IMR-90 (cell line): ENCODE measurements around the gene WHRN. TPM values are rescaled to one million over a fixed set of nuclear protein-coding genes. Genes with fewer than 3 reads are reported as not detected.

Source experiments
- ATAC-seq: fragments of 200-7000 bp; cut with Tn5 transposase; 2 replicates; pipeline ENCODE4 v1.9.1; 2020; ENCODE audit warnings: low read depth, mild to moderate bottlenecking, moderate library complexity
- BruUV-seq: library from RNA; stranded (reverse); fragments of 400-500 nt; replicated peaks from 2 replicates; lab custom pipeline; 2021; lab: Mats Ljungman, UMichigan
- CTCF ChIA-PET: fragments of 300-600 bp; formaldehyde crosslinking; extraction: SDS; loops from one replicate; lab custom pipeline; 2021; ENCODE audit warnings: antibody characterized with exemption; lab: Yijun Ruan, JAX
- POLR2A ChIA-PET: fragments of 300-600 bp; sonication (Branson Sonifier 250); formaldehyde crosslinking; loops from one replicate; lab custom pipeline; 2022; ENCODE audit warnings: antibody characterized with exemption; ENCODE audit not compliant: unreplicated experiment; lab: Charles Lee
- DNase-seq: peaks from one replicate; pipeline ENCODE4 v3.0.0; 2013
- H2AFZ ChIP-seq: replicated peaks from 2 replicates; pipeline ENCODE3; 2013; ENCODE audit warnings: low read length, mild to moderate bottlenecking; ENCODE audit not compliant: poor library complexity
- H2AK5ac ChIP-seq: 2 replicates; pipeline ENCODE4 v1.6.1; 2013; ENCODE audit warnings: low read depth, low read length, inconsistent platforms
- H2AK9ac ChIP-seq: replicated peaks from 2 replicates; pipeline ENCODE3; 2013; ENCODE audit warnings: mild to moderate bottlenecking, low read depth, low read length, moderate library complexity; ENCODE audit not compliant: poor library complexity
- H2BK120ac ChIP-seq: 2 replicates; pipeline ENCODE4 v1.6.1; 2013; ENCODE audit warnings: low read depth, low read length, inconsistent platforms
- H2BK15ac ChIP-seq: 3 replicates; pipeline ENCODE4 v1.6.1; 2013; ENCODE audit warnings: low read depth, low read length, inconsistent platforms
- H2BK20ac ChIP-seq: 2 replicates; pipeline ENCODE4 v1.6.1; 2013; ENCODE audit warnings: low read depth, mild to moderate bottlenecking, inconsistent platforms, low read length, moderate library complexity
- H2BK5ac ChIP-seq: 2 replicates; pipeline ENCODE4 v1.6.1; 2013; ENCODE audit warnings: mild to moderate bottlenecking, low read depth, low read length, inconsistent platforms; ENCODE audit not compliant: poor library complexity, severe bottlenecking
- H3K14ac ChIP-seq: replicated peaks from 2 replicates; pipeline ENCODE4 v1.6.1; 2013; ENCODE audit warnings: low read depth, low read length, inconsistent platforms
- H3K18ac ChIP-seq: 2 replicates; pipeline ENCODE4 v1.6.1; 2013; ENCODE audit warnings: low read depth, low read length, control low read depth
- H3K23ac ChIP-seq: 2 replicates; pipeline ENCODE4 v1.6.1; 2013; ENCODE audit warnings: low read depth, low read length, inconsistent platforms
- H3K27ac ChIP-seq: 2 replicates; pipeline ENCODE4 v1.5.1; 2013; ENCODE audit warnings: mild to moderate bottlenecking, control low read depth, low read length; ENCODE audit not compliant: insufficient read depth
- H3K27me3 ChIP-seq: 2 replicates; pipeline ENCODE4 v1.6.1; 2013; ENCODE audit warnings: low read length; ENCODE audit not compliant: control insufficient read depth, insufficient read depth
- H3K36me3 ChIP-seq: 2 replicates; pipeline ENCODE4 v1.6.1; 2013; ENCODE audit warnings: low read length, mixed read lengths; ENCODE audit not compliant: control insufficient read depth, insufficient read depth
- H3K4ac ChIP-seq: 2 replicates; pipeline ENCODE4 v1.6.1; 2013; ENCODE audit warnings: low read depth, low read length, inconsistent platforms
- H3K4me1 ChIP-seq: 2 replicates; pipeline ENCODE4 v1.6.1; 2013; ENCODE audit warnings: low read length, mixed read lengths; ENCODE audit not compliant: control insufficient read depth, insufficient read depth
- H3K4me2 ChIP-seq: 2 replicates; pipeline ENCODE4 v1.6.1; 2013; ENCODE audit warnings: low read depth, mild to moderate bottlenecking, control low read depth, low read length, moderate library complexity
- H3K4me3 ChIP-seq: 2 replicates; pipeline ENCODE4 v1.5.1; 2013; ENCODE audit warnings: low read depth, mild to moderate bottlenecking, control low read depth, low read length, moderate library complexity; ENCODE audit not compliant: insufficient read depth
- H3K56ac ChIP-seq: 2 replicates; pipeline ENCODE4 v1.6.1; 2013; ENCODE audit warnings: low read length, inconsistent platforms; ENCODE audit not compliant: insufficient read depth; ENCODE audit errors: extremely low read depth
- H3K79me1 ChIP-seq, 2 experiments: 2 replicates each; pipeline ENCODE4 v1.6.1; 2013; ENCODE audit warnings: low read length in 2 of 2, inconsistent platforms in 1 of 2, low read depth in 1 of 2
- H3K9ac ChIP-seq: 2 replicates; pipeline ENCODE4 v1.6.1; 2013; ENCODE audit warnings: low read depth, low read length, control low read depth
- H3K9me1 ChIP-seq: 2 replicates; pipeline ENCODE4 v1.6.1; 2013; ENCODE audit warnings: low read length, inconsistent platforms; ENCODE audit not compliant: insufficient read depth
- H3K9me3 ChIP-seq: 2 replicates; pipeline ENCODE4 v1.6.1; 2013; ENCODE audit warnings: low read length; ENCODE audit not compliant: control insufficient read depth, insufficient read depth
- H4K20me1 ChIP-seq: 2 replicates; pipeline ENCODE4 v1.6.1; 2013; ENCODE audit warnings: low read length, inconsistent platforms; ENCODE audit not compliant: insufficient read depth
- H4K5ac ChIP-seq: 2 replicates; pipeline ENCODE4 v1.6.1; 2013; ENCODE audit warnings: mild to moderate bottlenecking, low read depth, low read length, control low read depth
- H4K8ac ChIP-seq, 2 experiments: 2 replicates each; pipeline ENCODE4 v1.6.1; 2013; ENCODE audit warnings: low read depth in 2 of 2, low read length in 2 of 2, control low read depth in 1 of 2, inconsistent platforms in 1 of 2
- H4K91ac ChIP-seq: 2 replicates; pipeline ENCODE4 v1.6.1; 2013; ENCODE audit warnings: low read depth, low read length, inconsistent platforms; ENCODE audit not compliant: insufficient read depth
- BHLHE40 ChIP-seq: fragments of 150-350 bp; IDR thresholded peaks from 2 replicates; pipeline ENCODE4 v1.6.1; 2016; ENCODE audit warnings: mild to moderate bottlenecking, low read depth, low read length
- ELK1 ChIP-seq: fragments of 150-350 bp; IDR thresholded peaks from 2 replicates; pipeline ENCODE4 v1.6.1; 2016; ENCODE audit warnings: low read depth, mild to moderate bottlenecking, low read length, moderate library complexity, borderline replicate concordance
- FOS ChIP-seq: fragments of 150-350 bp; IDR thresholded peaks from 2 replicates; pipeline ENCODE4 v1.6.1; 2016; ENCODE audit warnings: low read depth, low read length
- MAFK ChIP-seq: IDR thresholded peaks from 2 replicates; pipeline ENCODE4 v1.6.1; 2012; ENCODE audit warnings: low read depth, low read length, improper control_type of control experiment
- MXI1 ChIP-seq: IDR thresholded peaks from 2 replicates; pipeline ENCODE4 v1.6.1; 2012; ENCODE audit warnings: low read depth, mild to moderate bottlenecking, low read length, moderate library complexity, borderline replicate concordance
- NFE2L2 ChIP-seq: fragments of 150-350 bp; IDR thresholded peaks from 2 replicates; pipeline ENCODE4 v1.6.1; 2016; ENCODE audit warnings: low read depth, mild to moderate bottlenecking, low read length
- POLR2A ChIP-seq: IDR thresholded peaks from 2 replicates; pipeline ENCODE4 v1.6.1; 2012; ENCODE audit warnings: mild to moderate bottlenecking, low read depth, low read length
- RAD21 ChIP-seq: IDR thresholded peaks from 2 replicates; pipeline ENCODE4 v1.6.1; 2012; ENCODE audit warnings: low read length, improper control_type of control experiment
- WGBS, 2 experiments: methylation state at CpG; one replicate each; pipeline versions ENCODE4 v1.1.5 to v1.1.7; 2013; ENCODE audit warnings: missing lambda C conversion rate in 2 of 2; ENCODE audit not compliant: insufficient read length in 1 of 2; ENCODE audit errors: extremely low coverage in 2 of 2; 5-methylcytosine and 5-hydroxymethylcytosine counted together
- dilution Hi-C: fragments of 300-500 bp; cut with HindIII; formaldehyde crosslinking; loops from one replicate; pipeline ENCODE4 v1.14.3; 2018; ENCODE audit warnings: low sequenced_read_pairs; ENCODE audit not compliant: unreplicated experiment
- in situ Hi-C: fragments of 300-500 bp; cut with MboI; formaldehyde crosslinking; loops from 3 replicates; pipeline ENCODE4 v1.14.3; 2019; ENCODE audit warnings: low sequenced_read_pairs, inconsistent platforms, mixed read lengths
- intact Hi-C: fragments of 100-400 bp; cut with micrococcal nuclease; formaldehyde crosslinking; loops from 2 replicates; pipeline ENCODE4 v1.10.0; 2022
- polyA plus RNA-seq, 3 experiments: library from polyadenylated mRNA; depleted of rRNA; stranded (reverse); fragments of >200 nt; gene quantifications; 2 replicates each; pipeline ENCODE4 v1.2.3, GENCODE V29; 2012; ENCODE audit warnings: low replicate concordance in 1 of 3
- total RNA-seq: library from RNA; depleted of rRNA; stranded (reverse); fragments of >200 nt; gene quantifications from 2 replicates; pipeline ENCODE4 v1.2.3, GENCODE V29; 2012

The WHRN gene
- total and polyA plus RNA-seq, 2 of the 4 experiments (the other 2 are of a cell fraction) = 0.18 to 2.6 TPM

GRCh38 chr9:114499528-114499927 is 5.7 kb downstream of the WHRN start:
- Histone ChIP-seq H2AFZ (no peak overlapping the region), H2AK5ac (no peak overlapping the region), H3K79me1 (no peaks in the 10 kb centered on the region; a peak in 1 of 4 replicates), H3K4ac (no peak overlapping the region), H3K4me1 (peaks cover 11% of the 10 kb centered on the region), H3K36me3 (no peaks in the 10 kb centered on the region), H3K18ac (no peak overlapping the region), H2BK20ac (no peak overlapping the region), H2BK15ac (no peak overlapping the region), H3K56ac (no peak overlapping the region), H4K20me1 (peaks cover 3% of the 10 kb centered on the region; the same call in 1 of the 2 replicates), H3K23ac (no peak overlapping the region), H2BK120ac (no peak overlapping the region), H3K4me3 (no peak overlapping the region), H2BK5ac (no peak overlapping the region), H3K27ac (no peak overlapping the region), H4K91ac (no peak overlapping the region), H3K9me3 (no peaks in the 10 kb centered on the region), H4K8ac (no peak overlapping the region), H3K4me2 (no peak overlapping the region), H3K9ac (no peak overlapping the region), H2AK9ac (no peak overlapping the region), H3K9me1 (peaks cover 5% of the 10 kb centered on the region; the same call in 1 of the 2 replicates), H4K5ac (no peak overlapping the region), H3K27me3 (peaks cover 18% of the 10 kb centered on the region), H3K14ac (no peak overlapping the region)
- CTCF ChIA-PET = no interaction called here
- dilution Hi-C loops = no loop called here
- ATAC-seq = no peak
- TF ChIP-seq RAD21 = no peak
- no peak for TF ChIP-seq NFE2L2
- TF ChIP-seq MAFK = no peak
- no peak for TF ChIP-seq ELK1
- no peak for TF ChIP-seq POLR2A
- no peak for TF ChIP-seq MXI1
- TF ChIP-seq FOS = no peak
- no peak for TF ChIP-seq BHLHE40
- POLR2A ChIA-PET = no interaction called here
- intact Hi-C loops = no loop called here
- 75% methylated on average over 3 of the region's 9 CpGs; no CpG with 5 or more reads in 1 of the 2 experiments for WGBS, 2 experiments
- in situ Hi-C loops = no loop called here
- BruUV-seq = no TSS peak
- DNase-seq = no peak
